GM21786 (cell line): ENCODE results near the gene SPATA3.
A peak's percentile ranks its signal among the peaks of the same experiment; 100 is the strongest.
"Not testable (repeated sequence)": the region's sequence is repeated elsewhere in the genome, so short reads cannot be mapped to it uniquely, and the experiment has no call there.

Experiments used
- ATAC-seq: cut with Tn5 transposase; IDR thresholded peaks from one replicate; pipeline ENCODE4 v1.9.1; 2021; ENCODE audit not compliant: unreplicated experiment

Gene SPATA3

DNA sequence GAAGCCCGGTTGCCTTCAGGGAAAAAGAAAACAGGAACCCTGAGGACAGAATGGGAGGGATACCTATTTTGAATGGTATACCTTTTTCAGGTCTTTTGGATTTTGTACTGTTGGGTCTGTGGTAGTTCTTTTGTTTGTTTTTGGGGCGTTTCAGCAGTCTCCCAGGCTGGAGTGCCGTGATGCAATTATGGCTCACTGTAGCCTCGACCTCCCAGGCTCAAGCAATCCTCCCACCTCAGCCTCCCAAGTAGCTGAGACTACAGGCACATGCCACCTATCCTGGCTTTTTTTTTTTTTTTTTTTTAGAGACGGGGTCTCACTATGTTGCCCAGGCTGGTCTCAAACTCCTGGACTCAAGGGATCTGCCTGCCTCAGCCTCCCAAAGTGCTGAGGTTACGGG, 27.6 kb upstream of the SPATA3 start:
- ATAC-seq = not testable (repeated sequence)

DNA sequence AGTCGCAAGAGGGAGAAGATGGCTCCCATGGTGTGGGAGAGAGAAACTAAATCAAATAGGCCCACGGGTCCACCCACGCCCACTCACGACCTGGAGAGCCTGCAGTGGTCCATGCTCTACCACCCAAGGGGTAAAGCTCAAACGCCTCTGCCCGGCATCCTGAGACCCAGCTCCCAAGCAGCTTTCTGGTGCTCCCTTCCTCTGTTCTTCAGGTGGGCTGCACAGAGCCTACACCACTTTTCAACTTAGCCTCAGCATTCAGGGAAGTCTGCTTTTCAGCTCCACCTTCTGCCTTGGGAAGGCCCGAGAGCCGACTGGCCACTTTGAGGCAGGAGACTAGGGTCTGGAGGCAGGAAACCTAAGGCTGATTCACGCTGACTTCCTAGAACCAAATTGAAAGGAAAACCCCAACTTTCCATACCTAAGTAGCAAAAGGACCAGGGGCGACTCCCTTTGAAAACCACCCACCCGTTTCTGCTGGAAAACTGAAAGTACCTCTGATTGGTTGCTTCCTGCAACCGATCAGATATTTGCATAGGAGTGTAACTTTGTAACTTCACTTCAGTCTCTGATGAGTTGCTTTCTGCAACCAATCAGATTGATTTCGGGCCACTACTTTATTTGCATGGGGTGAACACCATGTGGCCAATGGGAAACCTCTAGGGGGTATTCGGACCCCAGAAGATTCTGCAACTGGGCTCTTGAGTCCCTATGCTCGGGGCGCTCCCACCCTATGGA, 26.8 kb upstream of the SPATA3 start:
- ATAC-seq = no peak

DNA sequence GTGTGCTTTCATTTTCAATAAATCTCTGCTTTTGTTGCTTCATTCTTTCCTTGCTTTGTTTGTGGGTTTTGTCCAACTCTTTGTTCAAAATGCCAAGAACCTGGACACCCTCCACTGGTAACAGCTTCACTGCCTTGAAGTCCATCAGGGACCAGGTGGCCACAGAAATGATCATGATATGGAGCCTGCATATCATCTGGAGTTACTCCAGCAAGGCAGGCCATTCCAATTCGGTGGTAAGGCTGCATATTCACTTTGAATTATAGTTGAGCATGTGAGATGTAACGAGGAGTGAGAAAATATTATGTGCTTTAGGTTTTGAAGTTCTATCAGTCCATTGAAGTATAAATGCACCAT, 26.3 kb upstream of the SPATA3 start:
- ATAC-seq = no peak

DNA sequence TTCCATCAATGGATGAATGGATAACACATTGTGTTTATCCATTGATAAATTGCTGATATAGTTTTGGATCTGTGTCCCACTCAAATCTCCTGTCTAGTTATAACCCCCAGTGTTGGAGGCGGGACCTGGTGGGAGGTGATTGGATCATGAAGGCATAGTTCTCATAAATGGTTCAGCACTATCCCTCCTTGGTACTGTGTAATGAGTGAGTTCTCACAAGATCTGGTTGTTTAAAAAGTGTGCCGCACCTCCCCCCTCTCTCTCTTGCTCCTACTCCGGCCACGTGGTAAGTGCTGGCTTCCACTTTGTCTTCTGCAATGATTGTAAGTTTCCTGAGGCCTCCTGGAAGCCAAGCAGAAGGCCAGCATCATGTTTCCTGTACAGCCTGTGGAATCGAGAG, 23.9 kb upstream of the SPATA3 start:
- no peak for ATAC-seq

DNA sequence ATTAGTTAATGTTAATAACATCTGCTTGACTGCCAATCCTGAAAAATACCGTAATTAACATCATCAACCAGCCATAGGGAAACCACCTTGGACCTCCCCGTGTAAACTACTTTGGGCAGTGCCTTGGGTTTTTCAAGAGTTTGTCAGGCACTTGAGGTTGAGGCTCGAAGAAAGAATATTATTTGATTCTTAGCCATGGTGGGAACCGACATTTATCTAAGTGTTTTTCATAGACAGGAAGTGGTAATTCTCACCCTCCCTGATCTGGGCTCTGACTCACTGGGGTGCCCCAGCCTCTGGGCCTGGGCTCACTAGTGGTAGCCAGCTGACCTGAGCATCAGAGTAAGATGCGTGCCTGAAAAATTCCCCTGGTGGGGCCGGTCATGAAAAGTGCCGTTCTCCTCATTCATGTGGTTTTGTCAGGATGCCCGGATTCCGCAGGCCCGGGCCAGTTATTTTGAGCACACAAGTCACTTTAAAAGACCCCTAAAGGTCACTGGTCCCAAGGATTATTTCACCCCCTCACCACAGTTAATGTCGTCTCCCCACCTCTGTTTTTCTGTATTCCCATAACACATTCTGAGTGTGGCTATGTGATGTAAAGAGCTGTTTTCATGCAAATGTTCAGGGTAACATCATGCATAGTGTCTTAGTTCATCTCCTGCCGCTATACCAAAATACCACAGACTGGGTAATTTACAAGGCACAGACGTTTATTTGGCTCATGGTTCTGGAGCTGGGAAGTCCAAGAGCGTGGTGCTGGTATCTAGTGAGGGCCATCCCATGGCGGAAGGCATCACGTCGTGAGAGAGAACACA, 21.6 kb upstream of the SPATA3 start:
- ATAC-seq = peak; percentile 81

DNA sequence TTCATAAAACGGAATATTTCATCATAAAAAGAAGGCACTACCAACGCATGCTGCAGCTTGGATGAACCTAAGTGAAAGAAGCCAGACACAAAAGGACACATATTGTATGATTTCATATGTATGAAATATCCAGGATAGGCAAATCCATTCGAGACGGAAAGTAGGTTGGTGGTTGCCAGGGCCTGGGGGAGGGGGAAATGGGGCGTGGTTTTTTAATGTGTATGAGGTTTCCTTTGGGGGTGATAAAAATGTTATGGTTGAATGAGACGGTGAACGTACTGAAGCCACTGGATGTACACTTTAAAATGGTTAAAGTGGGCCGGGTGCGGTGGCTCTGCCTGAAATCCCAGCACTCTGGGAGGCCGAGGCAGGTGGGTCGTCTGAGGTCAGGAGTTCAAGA, 20.0 kb upstream of the SPATA3 start:
- no peak for ATAC-seq

DNA sequence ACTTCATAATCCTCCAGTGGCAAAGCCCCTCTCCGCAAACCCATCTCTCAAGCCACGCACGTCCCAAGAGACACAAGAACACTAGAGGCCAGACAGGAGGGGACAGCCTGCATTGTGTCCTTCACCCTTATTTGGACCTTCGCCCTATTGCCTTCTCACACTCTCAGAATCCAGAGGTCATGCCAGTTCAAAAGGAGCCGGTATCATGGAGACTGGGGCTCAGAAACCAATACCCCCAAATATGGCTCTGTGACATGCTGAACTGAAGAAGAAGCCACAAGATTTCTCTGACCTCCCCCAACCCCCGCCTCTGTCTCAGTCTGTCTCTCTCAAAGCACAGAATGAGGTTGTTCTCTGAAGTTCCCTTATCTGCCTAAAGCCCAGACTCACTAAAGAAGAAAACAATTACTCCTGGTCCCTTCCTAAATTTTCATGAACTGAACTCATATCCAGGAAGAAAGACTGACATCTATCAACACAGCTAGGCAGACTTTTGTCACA, 19.2 kb upstream of the SPATA3 start:
- peak; percentile 17 for ATAC-seq

DNA sequence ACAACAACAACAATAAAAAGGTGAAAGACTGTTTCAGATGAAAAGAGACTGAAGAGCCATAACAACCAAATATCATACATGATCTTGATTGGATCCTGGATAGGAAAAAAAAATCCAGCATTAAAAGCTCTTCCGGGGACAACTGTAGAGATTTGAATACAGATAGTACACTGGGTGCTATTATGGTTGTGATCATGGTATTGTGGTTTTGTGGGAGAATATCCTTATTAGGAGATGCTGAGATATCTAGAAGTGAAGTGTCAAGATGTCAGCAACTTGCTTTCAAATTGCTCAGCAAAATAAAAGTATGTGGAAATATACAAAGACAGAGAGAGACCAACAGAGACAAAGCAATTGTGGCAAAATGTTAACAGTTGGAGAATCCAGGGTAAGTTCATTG, 15.5 kb upstream of the SPATA3 start:
- ATAC-seq = no peak

DNA sequence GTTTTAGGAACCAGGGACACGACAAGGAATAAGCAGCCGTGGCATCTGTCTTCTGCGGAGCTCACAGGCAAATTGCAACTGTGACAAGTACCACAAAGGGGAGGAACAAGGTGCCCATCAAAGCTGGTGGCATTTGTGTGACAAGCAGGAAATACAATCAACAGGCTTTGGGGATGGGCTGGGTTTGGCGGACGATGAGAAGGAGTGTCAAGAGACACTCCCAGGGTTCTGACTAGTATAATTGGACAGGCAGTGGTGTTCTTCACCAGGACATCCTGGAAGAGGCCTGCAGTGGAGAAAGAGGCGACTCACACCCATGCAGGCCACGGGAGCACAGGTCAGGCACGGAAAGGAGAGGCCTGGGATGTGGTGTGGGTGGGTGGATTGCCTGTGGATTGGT, 14.2 kb upstream of the SPATA3 start:
- no peak for ATAC-seq

DNA sequence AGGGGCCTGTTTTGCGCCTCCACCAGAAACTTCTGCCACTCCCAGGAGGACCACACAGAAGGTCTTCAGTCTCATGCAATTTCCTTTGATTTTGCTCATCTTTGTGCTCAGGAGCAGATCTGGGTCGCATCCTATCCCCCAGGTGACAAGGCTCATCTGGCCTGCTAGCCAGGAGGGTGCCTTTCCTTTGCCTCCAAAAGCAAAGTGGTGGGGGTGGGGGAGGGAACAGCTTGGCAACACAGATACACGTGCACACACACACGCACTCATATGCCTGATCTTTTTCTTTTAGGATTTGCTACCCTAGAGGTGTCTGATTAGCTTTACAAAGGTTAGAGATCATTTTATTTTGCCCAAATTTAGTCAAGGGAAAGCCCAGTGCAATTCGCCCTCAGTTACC, 13.8 kb upstream of the SPATA3 start:
- ATAC-seq = no peak

DNA sequence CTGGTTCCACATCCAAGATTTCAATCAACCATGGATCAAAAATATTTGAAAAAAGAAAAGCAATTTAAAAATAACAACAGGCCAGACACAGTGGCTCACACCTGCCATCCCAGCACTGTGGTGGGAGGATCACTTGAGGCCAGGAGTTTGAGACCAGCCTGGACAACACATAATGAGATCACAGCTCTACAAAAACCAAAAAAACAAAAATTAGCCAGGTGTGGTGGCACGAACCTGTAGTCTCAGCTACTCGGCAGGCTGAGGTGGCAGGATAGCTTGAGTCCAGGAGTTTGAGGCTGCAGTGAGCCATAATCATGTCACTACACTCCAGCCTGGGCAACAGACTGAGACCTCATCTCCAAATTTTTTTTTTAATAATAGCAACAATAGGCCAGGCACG, 13.4 kb upstream of the SPATA3 start:
- ATAC-seq = no peak

DNA sequence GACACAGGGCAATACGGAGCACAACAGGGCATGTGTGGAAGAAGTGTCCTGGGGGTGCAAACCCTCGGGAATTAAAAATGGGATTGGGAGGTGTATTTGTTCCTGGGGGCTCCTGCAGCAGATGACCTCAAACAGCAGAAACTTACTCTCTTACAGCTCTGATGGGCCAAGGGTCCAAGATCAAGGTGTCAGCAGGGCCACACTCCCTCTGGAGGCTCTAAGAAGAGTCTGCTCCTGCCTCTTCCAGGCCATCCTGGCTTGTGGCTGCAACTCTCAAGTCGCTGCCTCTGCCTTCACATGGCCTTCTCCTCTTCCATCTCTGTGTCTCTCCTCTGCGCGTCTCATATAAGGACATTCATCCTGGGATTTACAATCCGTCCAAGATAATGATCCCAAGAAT, 12.4 kb upstream of the SPATA3 start:
- ATAC-seq = no peak

DNA sequence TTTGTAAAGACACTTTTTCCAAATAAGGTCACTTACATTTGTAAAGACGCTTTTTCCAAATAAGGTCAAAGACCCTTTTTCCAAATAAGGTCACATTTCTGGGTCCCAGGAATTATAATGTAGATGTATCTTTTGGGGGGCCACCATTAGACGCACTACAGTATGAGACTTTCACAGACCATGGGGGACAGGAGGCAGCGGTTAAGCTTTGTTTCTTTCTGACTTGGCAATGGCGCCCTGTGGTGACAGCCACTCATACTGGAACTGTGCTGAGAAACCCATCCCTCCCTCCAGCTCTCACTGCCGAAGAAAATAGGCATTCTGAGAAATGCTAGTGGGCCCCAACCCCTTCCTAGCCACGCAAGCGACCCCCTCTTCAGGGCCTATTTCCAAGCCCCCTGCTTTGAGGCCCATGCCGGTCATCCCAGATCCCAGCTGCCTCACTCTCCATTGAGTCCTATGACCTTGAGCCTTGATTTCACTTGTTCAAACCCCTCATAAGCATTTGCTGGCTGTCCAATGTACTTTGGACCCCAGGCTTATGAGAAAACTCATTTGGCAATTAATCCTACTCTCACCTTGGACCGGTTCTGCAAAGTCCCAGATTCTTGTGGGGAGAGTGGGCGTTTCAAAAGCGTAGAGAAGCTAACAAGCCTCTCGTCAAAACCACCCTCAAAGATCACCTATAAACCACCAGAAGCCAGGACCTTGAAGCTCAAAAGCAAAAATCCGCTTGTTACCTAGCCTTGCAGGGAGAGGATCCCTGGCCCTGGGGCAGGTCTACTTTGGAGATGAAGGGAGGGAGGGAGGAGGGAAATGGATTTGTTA, 11.3 kb upstream of the SPATA3 start:
- ATAC-seq = peak; percentile 72

DNA sequence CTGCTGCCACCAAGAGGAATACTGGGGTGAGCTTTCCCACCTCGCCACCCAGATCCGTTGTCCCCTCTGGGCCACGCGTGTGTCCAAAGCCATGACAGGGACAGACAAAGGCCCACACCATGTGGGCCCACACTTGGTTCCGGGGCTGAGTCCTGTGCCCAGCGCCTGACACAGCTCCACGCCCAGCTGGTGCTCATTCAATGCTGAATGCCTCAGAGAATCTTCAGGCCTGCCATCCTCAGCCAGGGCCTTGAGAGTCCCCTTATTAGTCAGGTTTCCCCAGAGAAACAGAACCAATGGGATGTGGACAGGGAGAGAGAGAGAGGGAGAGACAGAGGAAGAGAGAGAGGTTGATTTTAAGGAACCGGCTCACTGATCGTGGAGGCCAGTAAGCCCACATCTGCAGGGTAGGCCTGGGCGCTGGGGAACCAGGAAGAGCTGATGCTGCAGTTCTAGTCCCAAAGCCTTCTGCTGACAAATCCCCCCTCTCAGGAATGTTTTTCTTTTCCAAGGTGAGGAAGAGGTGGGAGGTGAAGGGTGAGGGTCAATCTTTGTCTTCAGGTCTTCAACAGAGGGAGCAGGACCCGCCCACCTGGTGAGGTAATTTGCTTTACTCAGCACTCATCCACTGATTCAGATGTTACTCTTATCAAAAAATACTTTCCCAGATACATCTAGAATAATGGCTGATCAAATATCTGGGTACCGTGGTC, 10.2 kb upstream of the SPATA3 start:
- no peak for ATAC-seq

DNA sequence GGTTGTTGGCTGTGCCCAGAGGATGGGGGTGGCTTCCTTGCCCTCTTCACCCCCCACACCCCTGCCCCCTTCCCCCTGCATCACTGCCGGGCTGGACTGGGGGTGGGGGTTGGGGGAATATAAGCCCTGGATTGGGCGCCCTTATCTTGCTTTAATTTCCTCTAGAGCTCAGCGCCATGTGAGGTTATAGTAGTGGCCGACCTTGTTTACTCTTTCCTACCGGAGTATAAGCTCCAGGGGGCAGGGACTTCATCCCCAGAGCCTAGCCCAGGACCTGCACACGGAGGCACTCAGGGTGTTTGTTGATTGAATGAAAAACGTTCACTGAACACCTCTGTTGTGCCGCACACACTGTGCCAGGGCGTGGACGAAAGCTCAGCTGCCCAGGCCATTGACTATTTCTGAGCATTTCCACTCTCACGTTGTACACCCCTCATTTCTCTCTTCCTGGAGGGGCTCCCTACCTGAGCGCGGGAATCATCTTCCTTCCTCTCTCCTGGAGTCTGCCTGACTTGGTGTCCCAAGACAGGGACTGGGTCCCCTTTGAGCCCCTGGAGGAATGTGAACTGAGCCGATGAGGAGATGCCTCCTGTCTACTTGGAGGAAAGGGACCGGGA, 9.3 kb upstream of the SPATA3 start:
- ATAC-seq = no peak

DNA sequence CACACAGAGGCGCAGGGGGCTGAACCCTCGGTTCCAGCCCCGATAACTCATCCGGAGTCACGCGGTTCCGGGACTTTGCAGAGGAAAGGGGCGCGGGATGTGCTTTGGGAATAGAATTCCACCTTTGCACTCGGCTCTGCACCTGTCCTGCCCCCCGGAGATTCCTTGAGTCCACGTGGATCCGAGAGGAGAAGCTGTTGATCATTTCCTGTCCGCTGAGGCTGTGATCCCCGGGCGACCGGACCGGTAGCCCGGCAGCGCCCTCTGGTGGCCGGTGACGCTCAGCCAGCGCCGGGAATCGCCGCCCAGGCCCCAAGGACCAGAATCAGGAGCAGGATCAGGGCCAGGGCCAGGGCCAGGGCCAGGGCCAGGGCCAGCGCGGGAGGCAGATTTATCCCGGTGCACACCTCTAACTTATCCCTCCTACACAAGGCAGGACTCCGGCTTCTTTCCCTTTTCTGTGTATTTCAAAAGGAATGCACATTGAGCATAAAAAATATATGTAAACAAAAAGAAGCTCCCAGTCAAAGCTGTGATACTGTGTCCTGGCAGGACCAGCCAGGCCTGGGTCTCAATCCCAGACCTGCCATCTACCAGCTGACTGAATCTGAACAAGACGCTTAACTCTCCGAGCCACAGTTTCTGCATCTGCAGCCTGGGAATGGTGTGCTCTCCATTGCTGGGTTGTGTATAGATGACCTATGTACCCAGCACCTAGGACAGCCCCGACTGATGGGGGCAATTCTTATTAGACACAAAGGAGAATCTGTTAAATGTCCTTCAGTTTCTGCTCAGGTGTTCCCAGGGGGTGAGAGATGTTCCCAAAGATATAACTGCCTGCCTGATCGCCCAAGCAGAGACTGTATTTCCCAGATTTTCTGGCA, 8.5 kb upstream of the SPATA3 start:
- ATAC-seq = no peak

DNA sequence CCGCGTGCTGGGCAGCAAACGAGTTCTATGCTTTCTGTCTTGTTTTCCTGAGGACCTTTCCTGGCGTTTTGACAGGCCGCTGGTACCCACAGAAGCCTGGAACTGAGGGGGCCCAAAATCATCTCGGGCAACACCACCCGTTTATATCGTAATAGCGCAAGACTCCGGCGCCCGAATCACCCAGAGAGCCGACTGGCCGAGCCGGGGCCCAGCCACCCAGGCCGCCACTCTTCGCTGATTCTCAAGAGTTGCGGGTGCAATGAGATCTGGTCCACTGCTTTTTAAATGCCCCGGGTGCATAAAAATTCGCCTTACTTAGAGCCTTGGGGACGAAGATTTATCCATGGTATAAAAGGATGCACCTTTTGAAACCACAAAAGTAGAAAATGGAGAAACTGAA, 6.2 kb upstream of the SPATA3 start:
- ATAC-seq = no peak

DNA sequence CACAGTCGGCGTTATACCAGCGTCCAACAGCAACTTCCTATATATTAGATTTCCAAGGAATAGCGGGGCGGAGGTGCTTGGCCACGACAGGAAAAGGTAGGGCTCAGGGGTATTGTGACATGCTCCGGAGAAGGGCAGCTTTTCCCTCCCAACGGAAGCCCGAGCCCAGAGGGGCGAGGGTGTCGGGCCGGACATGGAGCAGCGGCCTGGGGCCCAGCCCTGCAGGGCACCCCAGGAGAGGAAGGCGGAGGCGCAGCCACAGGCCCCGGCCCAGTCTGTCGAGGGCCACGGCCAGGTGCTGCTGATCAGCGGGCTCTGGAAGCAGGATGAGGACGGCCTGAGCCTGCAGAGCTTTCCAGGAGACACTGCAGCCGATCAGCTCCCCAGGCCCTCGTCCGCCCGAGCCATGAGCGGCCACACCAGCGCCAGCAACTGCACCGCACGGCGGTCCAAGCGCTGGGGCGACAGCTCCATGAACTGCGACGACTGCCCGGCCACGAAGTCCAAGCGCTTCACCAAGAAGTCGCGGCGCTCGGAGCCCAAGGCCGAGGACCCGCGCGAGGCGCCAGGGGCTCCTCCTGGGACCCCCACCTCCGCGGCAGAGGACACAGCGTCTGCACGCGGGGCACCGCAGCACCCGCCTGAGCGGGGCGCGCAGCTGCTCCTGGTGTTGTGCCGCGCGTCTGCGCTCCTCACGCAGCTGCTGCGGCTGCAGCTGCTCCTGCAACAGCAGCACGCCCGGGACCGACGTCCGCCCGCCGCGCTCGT, 5.6 kb upstream of the SPATA3 start:
- no peak for ATAC-seq

DNA sequence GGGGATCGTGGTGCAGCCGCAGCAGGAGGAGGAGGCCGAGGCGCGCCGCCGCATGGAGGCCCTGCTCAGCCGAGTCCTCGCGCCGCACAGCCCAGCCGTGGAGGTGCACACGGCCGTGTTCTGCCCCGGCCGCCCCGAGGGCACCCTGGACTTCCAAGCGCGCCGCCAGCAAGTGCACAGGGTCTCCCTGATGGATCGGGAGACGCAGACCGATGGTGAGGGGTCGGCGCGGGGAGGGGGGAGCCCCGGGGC, 5.1 kb upstream of the SPATA3 start:
- ATAC-seq = no peak
